ENCODE measurements around the gene PAQR5.

- no peak for TF ChIP-seq CTCF (IDR thresholded peaks at IDR 0.05)
- TF ChIP-seq POLR2A (IDR thresholded peaks at IDR 0.05): no peak
- no peak for TF ChIP-seq POLR2AphosphoS5 (IDR thresholded peaks at IDR 0.05)
- no peak for TF ChIP-seq EP300 (IDR thresholded peaks at IDR 0.05)
These were observed 126.2 kb downstream of the PAQR5 start for GRCh38 chr15:69424748-69425413.

All from sigmoid colon (tissue), 4 donors.